Dermis microvascular lymphatic vessel endothelial cell (primary cell): ENCODE data around the gene BEND4. TPM values are rescaled to one million over a fixed set of nuclear protein-coding genes. Genes with fewer than 3 reads are reported as not detected.
"Not testable (repeated sequence)": the region's sequence is repeated elsewhere in the genome, so short reads cannot be mapped to it uniquely, and the experiment has no call there.

Experiments
- DNase-seq, 2 donors: peaks; one replicate each; pipeline versions ENCODE4 v3.0.0 to v3.0.0-alpha.2; 2010; ENCODE audit warnings: low read depth in 2 of 2
- total RNA-seq: library from RNA; depleted of rRNA; stranded (reverse); fragments of >200 nt; gene quantifications from 2 replicates; pipeline ENCODE4 v1.2.1, GENCODE V29; 2014

Gene BEND4
- total RNA-seq = under 0.01 TPM in 2 replicates

DNA sequence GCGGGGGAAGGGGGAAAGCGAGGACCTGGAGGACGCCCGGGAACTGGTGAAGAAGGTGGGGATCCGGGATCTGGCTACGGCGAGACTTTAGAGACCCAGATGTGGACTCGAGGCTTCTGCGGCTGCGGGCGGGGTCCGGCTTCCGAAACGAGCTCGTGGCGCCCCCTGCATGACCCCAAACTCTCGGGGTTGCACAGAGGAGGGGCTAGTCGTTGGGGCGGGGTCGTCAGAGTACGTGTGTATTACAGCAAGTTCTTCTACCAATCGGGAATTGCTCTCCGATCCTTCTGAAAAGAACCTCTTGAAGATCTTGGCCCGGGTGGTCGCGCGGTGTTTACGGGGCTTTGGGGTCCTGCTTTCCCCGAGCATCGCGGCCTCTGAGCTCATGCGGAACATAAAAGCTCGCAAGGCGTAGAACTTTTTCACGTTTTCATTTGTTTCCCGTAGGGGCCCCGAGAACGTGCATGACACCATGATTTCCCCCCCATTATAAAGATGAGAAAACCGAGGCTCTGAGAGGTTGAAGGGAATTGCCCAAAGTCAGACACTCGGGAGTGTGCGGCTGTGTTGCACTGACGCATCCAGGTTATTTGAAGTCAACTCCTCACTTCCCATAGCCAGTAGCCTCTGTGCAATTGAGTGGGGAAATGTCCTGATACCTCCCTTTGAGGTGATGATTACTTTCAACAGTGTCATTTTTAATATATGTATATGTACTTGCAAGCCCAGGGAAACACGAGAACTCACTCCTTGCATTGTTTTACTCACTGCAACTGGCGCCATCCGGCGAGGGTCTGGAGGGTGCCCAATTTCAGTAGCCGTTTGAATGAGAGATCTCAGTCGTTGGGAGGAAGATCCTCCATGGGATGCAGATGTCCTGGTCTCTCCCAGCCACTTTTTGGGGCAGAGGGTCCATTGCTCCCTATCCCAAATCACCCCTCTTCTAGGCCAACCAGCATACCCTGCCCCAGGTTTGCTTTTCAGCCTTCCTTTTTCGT lies at the start of gene BEND4:
Gene BEND4, minus strand, starts transcription at position 149 of the 998 bp plus-strand sequence. CDS start 512 bp downstream, outside the sequence.
- no peak for DNase-seq

DNA sequence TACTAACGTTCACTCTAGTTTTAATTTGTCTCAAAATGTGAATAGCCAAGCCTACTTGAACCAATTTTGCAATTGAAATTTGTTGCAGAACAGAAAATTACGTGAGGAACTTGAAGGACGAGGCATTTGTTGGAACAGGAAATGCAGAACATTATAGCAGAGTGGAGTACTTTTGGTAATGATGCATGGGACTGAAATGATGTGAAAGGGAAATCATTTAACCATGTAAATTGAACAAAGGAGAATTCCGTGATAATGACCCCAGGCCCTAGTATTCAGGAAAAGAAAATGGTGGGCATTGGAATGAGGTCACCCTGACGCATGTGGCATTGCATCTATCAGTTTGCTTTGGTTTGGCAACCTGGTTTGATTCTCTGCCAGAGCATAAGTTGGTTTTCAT lies 44.9 kb upstream of the BEND4 start:
- DNase-seq = no peak

DNA sequence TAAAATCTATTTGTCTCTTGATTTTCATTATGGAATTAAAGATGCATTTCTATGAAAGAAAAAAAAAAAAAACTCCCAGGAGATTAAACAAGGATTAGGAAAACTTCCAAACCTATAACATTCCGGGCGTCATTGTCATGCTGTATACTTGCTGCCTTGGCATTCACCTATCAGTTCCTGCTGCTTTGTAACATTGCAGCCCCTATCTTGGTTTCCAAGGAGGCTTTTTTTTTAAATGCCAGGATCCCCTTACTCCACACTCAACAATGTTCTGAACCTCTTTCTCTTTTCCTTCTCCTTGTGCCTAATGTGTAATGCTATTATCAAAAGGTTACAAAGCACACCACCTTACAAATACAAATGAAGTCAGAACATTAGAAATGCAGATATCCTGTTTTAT lies 20.5 kb upstream of the BEND4 start:
- DNase-seq = no peak

DNA sequence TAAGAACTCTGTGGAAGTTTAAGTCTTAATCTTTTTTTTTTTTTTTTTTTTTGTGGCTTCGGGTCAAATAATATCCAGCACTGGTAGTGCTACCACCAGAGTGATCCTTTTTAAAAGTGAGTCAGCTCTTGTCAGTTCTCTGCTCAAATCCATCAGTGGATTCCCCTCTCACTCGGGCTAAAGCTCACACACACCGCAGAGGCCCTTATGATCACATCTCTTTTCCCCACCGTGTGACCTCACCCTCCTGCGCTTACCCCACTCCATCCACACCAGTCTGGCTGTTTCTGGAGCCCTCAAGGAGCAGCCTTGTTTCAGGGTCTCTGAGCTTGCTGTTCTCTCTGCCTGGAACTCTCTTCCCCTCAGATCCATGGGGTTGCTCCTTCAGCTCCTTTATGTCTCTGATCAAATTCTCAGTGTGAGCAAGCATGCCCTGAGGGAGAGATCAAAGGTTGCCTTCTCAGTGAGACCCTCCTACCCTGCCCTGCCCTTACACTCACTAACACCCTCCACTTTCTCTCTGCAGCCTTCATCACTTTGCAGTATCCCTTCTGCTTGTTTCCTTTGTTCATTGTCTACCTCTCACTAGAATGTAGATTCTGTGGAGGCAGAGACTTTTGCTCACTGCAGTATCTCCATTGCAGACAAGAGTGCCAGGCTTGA lies 19.8 kb upstream of the BEND4 start:
- DNase-seq = no peak

DNA sequence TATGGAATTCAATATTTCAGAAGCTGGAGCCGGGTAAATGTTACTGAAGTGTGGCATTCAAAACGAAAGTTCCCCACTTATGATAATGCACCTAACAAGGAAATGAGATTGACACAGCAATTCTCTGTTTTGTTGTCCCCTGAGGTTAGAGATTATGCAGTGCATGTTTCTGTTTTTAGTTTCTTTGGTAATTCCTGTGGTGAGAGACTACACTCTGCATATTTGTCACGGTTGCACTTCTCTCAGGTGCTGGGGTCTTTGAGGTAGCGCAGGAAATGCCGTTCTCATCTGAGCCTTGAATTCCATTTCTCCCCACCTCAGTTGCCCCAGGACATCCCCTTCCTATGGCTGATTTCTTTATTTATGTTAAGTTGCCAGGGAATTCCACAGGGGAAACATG lies 15.3 kb upstream of the BEND4 start:
- no peak for DNase-seq

DNA sequence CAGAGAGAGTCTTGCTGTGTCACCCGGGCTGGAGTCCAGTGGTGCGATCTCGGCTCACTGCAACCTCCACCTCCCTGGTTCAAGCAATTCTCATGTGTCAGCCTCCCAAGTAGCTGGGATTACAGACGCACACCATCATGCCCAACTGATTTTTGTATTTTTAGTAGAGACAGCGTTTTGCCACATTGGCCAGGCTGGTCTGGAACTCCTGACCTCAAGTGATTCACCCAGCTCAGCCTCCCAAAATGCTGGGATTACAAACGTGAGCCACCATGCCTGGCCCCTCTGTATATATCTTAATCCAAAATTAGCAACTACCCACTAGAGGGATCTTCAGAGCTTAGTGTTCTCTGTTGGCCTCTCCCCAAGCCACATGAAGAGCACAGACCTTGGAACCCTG lies 13.7 kb upstream of the BEND4 start:
- not testable (repeated sequence) for DNase-seq

DNA sequence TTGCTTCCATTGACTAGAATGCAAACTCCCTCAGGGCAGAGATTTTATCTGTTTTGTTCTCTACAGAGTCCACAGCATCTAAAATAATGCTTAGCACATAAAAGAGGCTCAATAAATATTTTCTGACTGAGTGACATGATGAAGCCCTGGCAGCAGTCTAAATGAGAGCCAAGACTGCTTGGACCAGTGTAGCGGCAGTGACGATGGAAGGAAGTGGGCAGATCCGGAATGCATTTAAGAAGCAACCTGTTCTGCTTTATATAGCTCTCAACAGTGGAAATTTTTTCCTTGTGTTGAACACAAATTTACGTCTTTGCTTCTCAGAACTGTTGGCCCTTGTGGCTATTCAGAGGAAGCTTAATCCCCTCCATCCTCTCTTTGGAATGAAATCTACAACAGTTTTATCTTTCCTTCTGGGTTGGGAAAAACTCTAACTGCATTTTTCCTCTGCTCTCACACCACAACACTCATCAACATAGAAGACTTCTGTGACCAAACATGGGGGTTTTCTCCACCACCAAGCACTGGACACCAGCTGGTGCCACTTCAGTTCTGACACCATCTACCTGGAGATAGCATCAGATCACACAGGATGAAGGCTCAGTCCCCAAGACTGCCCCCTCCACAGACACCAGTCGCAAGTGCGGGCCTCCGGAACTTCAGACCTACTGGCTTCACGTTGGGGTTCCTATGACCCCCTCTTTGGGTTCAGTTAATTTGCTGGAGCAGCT lies 7.0 kb upstream of the BEND4 start:
- no peak for DNase-seq

DNA sequence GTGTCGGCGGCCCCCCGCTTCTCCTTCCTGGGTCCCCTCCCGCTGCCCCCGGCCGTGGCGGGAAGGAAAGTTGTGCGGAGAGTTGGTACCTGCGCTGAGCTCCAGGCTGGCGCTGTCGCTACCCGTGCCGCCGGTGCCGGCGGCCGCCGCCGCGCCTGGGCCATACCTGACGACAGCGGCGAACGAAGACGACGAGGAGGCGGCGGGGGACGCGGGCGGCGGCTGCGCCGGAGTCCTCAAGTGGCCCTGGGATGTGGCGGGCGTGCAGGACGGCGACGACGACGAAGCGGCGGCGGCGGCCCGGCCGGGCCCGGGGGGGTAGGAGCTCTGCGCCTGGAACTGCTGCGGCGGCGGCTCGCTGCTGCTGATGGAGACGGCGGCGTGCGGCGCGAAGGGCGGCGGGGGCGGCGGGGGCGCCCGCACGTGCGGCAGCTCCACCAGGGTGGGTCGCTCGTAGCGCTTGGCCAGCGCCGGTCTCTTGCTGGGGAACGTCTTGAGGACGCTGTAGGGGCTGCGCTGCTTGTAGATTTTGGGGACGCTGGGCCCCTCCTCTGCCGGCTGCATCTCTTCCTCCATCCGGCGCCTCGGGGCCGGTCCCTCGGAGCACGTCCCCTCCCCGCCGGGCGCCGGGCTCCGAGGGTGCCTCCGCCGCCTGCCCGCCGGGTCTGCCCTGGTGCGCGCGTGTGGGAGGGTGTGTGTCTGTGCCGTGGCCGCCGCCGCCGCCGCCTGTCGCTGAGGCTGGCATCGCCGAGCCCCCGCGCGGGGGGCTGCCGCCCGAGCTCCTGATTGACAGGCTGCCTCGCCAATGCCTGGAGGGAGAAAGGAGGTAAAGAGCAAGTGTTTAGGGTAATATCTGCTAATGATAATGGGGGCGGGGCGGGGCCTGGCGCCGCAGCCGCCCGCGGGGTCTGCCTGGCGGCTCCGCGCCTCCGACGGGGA lies 618 bp downstream of the BEND4 start:
- DNase-seq = no peak

DNA sequence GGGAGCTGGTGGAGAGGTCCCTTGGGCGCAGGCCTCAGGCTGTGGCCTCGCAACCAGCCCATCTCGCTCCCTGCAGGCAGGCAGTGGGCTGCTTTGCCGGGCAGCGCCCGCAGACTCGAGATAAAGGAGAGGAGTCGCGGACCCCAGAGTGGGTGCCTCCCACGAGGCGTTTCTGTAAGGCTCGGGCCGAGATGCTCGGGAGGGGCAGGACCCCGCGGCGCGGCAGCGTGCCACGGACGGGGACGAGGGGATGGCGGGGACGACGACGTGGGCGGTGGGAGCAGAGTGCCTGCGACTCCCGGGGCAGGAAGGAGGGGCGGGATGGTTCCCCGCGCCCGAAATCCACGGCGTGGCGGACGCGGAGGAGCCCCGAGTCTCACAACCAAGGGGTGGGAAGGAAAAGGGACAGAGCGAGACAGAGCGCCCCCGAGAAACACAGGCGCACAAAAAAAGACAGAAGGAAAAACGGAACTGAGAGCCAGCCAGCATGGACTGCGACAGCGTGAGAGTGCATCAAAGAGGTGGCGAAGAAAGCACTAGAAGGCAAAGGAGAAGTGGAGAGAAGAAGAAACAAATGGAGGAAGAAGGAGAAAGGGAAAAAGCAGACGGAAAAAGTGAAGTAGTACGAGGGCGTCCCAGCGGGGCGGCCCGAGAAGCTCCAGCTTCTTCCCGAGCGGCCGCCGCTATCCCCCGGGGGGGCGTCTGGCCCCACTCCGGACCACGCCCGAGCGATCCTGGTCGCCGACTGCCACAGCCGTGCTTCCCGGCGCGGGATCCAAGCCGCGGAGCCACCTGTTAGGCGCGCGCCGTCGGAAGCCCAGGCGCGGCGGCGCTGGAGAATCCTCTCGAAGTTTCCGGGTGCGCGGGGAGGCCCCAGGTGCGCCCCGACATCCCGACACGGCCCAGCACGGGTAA lies 1.5 kb downstream of the BEND4 start:
- DNase-seq = no peak

DNA sequence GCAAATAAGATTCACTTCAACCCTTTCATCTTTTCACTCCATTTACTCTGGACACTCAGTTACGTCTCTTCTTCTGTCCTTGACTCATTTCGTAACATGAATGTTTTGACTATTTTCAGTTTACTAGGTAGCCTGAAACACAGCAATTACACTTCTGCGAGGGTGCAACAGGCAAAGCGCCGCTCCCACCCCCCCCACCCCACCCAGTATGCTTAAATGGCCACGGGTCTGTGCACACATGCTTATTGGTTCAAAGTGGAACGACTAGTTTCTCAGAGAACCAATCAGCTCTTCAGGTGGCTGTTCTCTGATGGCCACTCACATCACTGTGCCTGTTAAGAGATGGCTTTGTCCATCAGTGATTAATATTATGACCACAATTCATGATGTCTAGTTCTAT lies 3.5 kb downstream of the BEND4 start:
- no peak for DNase-seq

DNA sequence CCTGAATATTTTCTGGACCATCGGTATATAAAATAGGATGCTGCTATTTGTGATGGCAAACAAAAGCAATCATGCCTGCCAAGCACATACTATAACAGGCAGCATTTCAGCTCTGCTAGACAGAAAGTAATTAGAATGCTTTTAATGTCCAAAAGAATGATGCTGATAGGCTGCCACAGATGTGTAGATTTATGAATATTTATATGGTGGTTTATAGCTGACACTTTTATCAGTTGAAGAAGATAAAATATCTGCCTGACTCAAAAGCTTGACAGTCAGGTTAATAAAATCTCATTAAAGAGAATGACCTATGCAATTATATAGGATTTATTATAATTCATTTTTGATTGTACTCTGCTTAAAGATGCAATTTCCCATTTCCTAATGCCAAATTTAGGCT lies 4.0 kb downstream of the BEND4 start:
- no peak for DNase-seq

DNA sequence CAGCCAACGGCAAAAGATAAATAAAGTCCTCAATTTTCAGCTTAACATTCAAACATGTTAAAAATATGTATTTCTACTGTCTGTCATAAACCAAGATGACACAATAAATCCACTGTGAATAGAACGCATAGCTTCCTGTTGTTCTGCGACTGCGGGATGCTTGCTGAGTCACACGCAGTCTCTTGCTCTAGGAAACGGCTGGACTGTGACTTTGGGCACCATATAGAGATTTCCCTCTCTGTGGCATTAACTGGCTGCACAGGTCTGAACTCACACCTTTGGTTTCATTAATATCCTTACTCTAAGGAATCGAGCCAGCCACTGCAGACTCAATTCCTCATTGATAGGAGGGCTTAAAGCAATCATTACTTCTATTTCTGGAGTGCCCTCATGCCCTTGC lies 8.4 kb downstream of the BEND4 start:
- peak; percentile 35 to 41 for DNase-seq

DNA sequence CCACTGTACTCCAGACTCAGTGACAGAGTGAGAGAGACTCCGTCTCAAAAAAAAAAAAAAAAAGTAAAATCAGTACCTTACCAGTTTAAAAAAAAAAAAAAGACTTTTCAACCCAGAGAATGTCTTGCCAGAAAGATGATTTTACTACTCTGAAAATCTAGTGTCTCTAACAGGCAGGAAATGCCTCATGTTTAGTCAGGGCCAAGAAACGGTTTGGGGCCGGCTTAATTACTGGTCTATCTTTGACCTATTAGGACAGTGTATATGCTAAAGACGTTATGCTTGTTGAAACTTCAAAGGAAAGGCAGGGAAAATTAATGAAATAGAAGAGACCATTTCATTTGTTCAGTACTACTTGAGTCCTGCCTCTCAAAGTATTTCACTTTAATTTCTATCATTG lies 9.9 kb downstream of the BEND4 start:
- DNase-seq = no peak

DNA sequence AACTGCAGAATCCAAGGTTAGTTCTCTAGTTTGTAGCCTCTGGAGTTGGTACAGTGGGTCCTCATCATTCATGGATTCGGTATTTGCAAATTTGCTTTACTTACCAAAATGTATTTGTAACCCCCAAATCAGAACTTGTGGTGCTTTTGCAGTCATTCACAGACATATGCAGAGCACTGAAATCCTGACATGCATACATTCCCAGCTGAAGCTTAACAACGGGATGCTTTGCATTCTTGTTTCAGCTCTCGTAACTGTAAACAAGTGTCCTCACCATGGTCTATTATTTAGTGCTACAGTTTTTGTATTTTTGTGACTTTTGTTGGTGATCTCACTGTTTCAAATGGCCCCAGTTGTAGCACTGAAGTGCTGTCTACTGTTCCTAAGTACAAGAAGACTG lies 16.1 kb downstream of the BEND4 start:
- DNase-seq = no peak

DNA sequence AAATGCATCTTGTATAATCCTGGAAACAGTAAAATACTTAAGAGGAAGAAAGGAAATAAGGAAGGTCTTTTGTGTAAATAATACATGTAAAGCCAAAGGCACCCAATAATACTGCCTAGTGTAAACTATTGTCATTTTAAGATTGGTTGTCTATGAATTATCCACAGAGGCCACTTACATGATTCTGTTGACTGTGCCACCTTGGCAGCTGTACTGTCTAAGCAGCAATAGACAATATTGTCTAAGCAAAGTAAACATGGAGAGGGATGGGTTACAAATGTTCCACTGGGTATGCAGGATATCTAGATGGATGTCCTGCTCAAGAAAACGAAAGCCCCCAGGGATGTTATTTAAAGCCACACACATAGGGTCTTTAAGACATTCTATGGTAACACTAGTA lies 19.4 kb downstream of the BEND4 start:
- no peak for DNase-seq

DNA sequence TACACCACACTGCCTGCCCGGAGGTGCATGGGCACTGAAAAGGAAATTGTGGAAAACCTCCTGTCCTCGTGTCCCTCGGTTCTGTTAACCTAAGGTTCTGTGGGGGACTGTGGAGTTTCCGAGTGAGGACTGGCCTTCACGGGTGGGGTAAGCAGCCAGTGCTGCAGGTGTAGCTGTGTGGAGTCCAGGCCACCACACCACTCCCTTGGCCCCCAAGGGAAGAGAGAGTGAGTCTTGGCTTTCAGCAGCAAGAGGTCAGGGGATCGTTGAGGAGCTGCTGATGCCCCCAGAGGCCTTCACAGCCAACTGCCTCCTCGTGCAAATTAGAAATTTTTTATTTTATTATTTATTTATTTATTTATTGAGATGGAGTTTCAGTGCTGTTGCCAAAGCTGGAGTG lies 20.4 kb downstream of the BEND4 start:
- no peak for DNase-seq

DNA sequence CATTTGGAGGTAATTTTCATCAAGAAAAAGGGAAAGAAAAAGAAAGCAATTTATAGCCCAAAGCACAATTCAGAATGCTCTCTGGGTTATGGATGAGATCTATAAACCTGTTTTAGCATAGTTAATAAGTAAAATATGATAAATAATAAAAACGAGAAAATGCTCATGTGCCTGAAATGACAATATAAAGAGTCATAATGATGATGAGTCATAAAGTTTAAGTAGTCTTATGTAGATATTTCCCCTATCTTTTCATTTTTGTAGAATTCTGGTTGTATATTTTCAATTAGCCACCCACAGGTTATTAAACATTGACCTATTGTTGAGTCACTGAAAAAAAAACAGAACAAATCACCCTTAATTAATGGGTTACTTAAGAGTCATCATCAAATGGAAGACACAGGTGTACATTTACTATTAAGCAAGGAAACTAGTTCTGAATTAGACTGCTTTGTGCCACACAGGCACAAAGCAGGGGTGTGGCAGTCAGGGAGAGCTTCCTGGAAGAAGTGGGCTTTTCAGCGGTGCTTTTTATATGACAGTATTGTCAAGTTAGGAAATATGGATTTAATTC lies 29.3 kb downstream of the BEND4 start:
- DNase-seq = no peak

DNA sequence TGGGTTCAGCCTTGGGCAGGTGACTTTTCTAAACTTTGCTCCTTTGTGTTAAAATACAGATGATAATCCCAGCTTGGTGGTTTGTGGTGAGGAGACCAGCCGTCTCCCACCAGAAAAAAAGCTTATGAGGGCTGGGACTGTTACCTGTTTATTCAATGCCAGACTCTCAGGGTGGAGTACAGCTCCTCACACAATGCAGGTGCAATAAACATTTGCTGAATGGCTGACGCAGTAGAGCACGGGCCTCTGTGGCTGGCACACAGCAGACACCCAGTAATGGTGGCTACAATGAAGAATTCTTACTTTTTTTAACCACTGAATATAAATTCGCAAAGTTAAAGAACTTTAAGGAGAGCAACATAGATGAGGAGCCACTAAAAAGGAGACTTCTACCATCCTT lies 30.2 kb downstream of the BEND4 start:
- no peak for DNase-seq

DNA sequence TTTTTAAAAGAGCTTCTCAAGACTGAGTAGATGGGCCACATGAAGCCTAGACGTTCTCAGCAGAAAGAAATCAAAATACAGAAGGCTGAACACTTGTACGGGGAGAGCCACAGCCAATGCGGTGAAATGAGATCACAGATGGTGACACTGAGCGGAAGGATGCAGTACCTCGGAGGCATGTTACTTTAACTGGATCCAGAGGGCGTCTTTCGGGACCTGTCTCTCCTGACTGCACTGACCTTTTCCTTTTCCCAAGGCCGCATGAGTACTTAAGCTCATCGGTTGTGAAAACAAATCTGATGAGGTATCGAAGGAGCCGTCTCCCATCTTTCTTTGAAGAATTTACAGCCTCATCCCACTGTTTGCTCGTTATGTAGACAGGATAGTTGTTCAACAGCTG lies 32.6 kb downstream of the BEND4 start:
- no peak for DNase-seq

DNA sequence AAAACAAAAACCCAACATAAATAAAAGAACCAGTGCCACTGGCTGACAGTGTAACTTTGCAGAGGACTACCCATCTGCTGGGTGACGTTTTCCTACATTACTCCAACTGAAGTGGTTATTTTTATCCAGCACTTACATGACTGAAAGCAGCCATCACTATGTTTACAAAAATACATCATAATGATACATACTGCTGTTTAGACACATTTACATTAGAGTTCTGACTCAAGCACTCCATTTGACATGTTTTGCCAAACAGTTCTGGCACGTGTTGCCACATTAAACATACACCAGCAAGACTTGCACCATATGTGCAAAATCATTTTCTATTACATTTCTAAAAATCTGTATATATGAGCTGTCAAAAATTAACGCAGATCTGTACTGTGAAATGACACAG lies 39.6 kb downstream of the BEND4 start:
- no peak for DNase-seq
